Endodermal cell (in vitro differentiated cells): ENCODE data around the gene C1QC. TPM values are rescaled to one million over a fixed set of nuclear protein-coding genes. Genes with fewer than 3 reads are reported as not detected.

ENCODE experiments used
- DNase-seq: peaks from one replicate; pipeline ENCODE4 v3.0.0-alpha.2; 2017
- H3K27ac ChIP-seq: 2 replicates; pipeline ENCODE4 v1.5.1; 2013; ENCODE audit warnings: mild to moderate bottlenecking, low read depth, low read length, moderate library complexity
- H3K27me3 ChIP-seq: 2 replicates; pipeline ENCODE4 v1.6.1; 2013; ENCODE audit warnings: mild to moderate bottlenecking, low read length, moderate library complexity; ENCODE audit not compliant: insufficient read depth, control insufficient read depth, poor library complexity, severe bottlenecking
- H3K36me3 ChIP-seq: 2 replicates; pipeline ENCODE4 v1.7.0; 2013; ENCODE audit warnings: mild to moderate bottlenecking, low read length, moderate library complexity; ENCODE audit not compliant: control insufficient read depth, insufficient read depth
- H3K4me1 ChIP-seq: one replicate; pipeline ENCODE4 v1.7.0; 2013; ENCODE audit warnings: low read length; ENCODE audit not compliant: control insufficient read depth, insufficient read depth
- H3K4me3 ChIP-seq: 2 replicates; pipeline ENCODE4 v1.5.1; 2013; ENCODE audit warnings: mild to moderate bottlenecking, low read length, moderate library complexity
- H3K9ac ChIP-seq: 2 replicates; pipeline ENCODE4 v1.6.1; 2013; ENCODE audit warnings: mild to moderate bottlenecking, low read length, moderate library complexity; ENCODE audit not compliant: poor library complexity, severe bottlenecking; ENCODE audit errors: extremely low read depth
- H3K9me3 ChIP-seq: 2 replicates; pipeline ENCODE4 v1.6.1; 2013; ENCODE audit warnings: mild to moderate bottlenecking, low read length, moderate library complexity; ENCODE audit not compliant: control insufficient read depth
- H3K27ac Mint-ChIP-seq: 2 replicates; pipeline ENCODE4 v1.8.0; 2020; ENCODE audit warnings: mixed read lengths
- H3K27me3 Mint-ChIP-seq: 2 replicates; pipeline ENCODE4 v1.8.0; 2021; ENCODE audit warnings: mild to moderate bottlenecking, mixed read lengths; ENCODE audit not compliant: insufficient read depth
- H3K36me3 Mint-ChIP-seq: 2 replicates; pipeline ENCODE4 v1.8.0; 2020; ENCODE audit warnings: low read depth, mixed read lengths
- H3K4me1 Mint-ChIP-seq: 2 replicates; pipeline ENCODE4 v1.8.0; 2020; ENCODE audit warnings: mixed read lengths
- H3K4me3 Mint-ChIP-seq: 2 replicates; pipeline ENCODE4 v1.8.0; 2020; ENCODE audit warnings: mild to moderate bottlenecking, moderate library complexity, mixed read lengths
- H3K9me3 Mint-ChIP-seq: 2 replicates; pipeline ENCODE4 v1.8.0; 2020; ENCODE audit warnings: mild to moderate bottlenecking, mixed read lengths
- CTCF ChIP-seq: fragments of 200-600 bp; sonication (generic); conservative IDR thresholded peaks from 2 replicates; pipeline ENCODE4 v1.5.0; 2021; ENCODE audit warnings: antibody characterized with exemption, mild to moderate bottlenecking
- WGBS, 2 experiments: methylation state at CpG; one replicate each; pipeline versions ENCODE4 v1.1.5 to v1.1.7; 2013; ENCODE audit warnings: missing lambda C conversion rate in 2 of 2, mixed read lengths in 1 of 2; ENCODE audit not compliant: insufficient coverage in 1 of 2, insufficient read length in 1 of 2; 5-methylcytosine and 5-hydroxymethylcytosine counted together
- total RNA-seq, 2 donors: library from RNA; stranded (reverse); fragmentation: NEBNext Ultra II Directional in 1 of 2; extraction: Animal tissue kit (Norgen Biotek cat#: 25700) in 1 of 2; gene quantifications; 2 replicates in 1 of 2; 3 replicates in 1 of 2; pipeline ENCODE4 v1.2.1, GENCODE V29; 2021

The C1QC gene
- total RNA-seq, 2 donors from 2014 or later: not detected

GRCh38 chr1:22608361-22608760 is 35.1 kb upstream of the C1QC start:
- H3K27ac Mint-ChIP-seq: no peak overlapping the region

GRCh38 chr1:22609291-22609690 is 34.1 kb upstream of the C1QC start:
- H3K4me3 ChIP-seq: no peak overlapping the region
- no peaks in the 10 kb centered on the region for H3K4me1 ChIP-seq
- H3K4me3 Mint-ChIP-seq: no peak overlapping the region
- H3K27ac ChIP-seq: no peak overlapping the region
- WGBS, 2 experiments: 33 to 44% methylated on average over 4 to 6 of the region's 6 CpGs
- H3K27me3 ChIP-seq: peaks cover 66% of the 10 kb centered on the region
- H3K36me3 ChIP-seq: no peaks in the 10 kb centered on the region
- H3K36me3 Mint-ChIP-seq: no peaks in the 10 kb centered on the region
- no peak overlapping the region for H3K9ac ChIP-seq
- no peak for TF ChIP-seq CTCF
- no peak for DNase-seq
- peaks cover 57% of the 10 kb centered on the region for H3K27me3 Mint-ChIP-seq
- no peaks in the 10 kb centered on the region for H3K9me3 Mint-ChIP-seq
- H3K9me3 ChIP-seq: no peaks in the 10 kb centered on the region
- no peak overlapping the region for H3K27ac Mint-ChIP-seq
- no peaks in the 10 kb centered on the region for H3K4me1 Mint-ChIP-seq

More at GRCh38 chr1:22608361-22608760, 35.1 kb upstream of the C1QC start:
- no peaks in the 10 kb centered on the region for H3K4me1 Mint-ChIP-seq
- no peaks in the 10 kb centered on the region for H3K9me3 Mint-ChIP-seq
- TF ChIP-seq CTCF: no peak
- H3K36me3 ChIP-seq: no peaks in the 10 kb centered on the region
- H3K27ac ChIP-seq: no peak overlapping the region
- H3K4me3 Mint-ChIP-seq: no peak overlapping the region
- peaks cover 59% of the 10 kb centered on the region for H3K27me3 Mint-ChIP-seq
- H3K4me3 ChIP-seq: no peak overlapping the region
- DNase-seq: no peak
- H3K9ac ChIP-seq: no peak overlapping the region
- H3K4me1 ChIP-seq: no peaks in the 10 kb centered on the region
- WGBS, 2 experiments: 75% methylated on average over 3 of the region's 3 CpGs; no CpG with 5 or more reads in 1 of the 2 experiments
- no peaks in the 10 kb centered on the region for H3K9me3 ChIP-seq
- H3K27me3 ChIP-seq: peaks cover 70% of the 10 kb centered on the region
- H3K36me3 Mint-ChIP-seq: no peaks in the 10 kb centered on the region

GRCh38 chr1:22611530-22611947 is 31.9 kb upstream of the C1QC start:
- Histone ChIP-seq H3K4me1 (no peaks in the 10 kb centered on the region), H3K4me3 (no peak overlapping the region), H3K27me3 (peaks cover 45% of the 10 kb centered on the region), H3K9ac (no peak overlapping the region), H3K27ac (no peak overlapping the region), H3K9me3 (no peaks in the 10 kb centered on the region), H3K36me3 (no peaks in the 10 kb centered on the region)
- no peak for TF ChIP-seq CTCF
- no peaks in the 10 kb centered on the region for H3K4me1 Mint-ChIP-seq
- peaks cover 39% of the 10 kb centered on the region for H3K27me3 Mint-ChIP-seq
- no peaks in the 10 kb centered on the region for H3K36me3 Mint-ChIP-seq
- DNase-seq: peak; percentile 97
- WGBS, 2 experiments: 20 to 30% methylated on average over 7 of the region's 7 CpGs
- no peak overlapping the region for H3K27ac Mint-ChIP-seq
- no peaks in the 10 kb centered on the region for H3K9me3 Mint-ChIP-seq
- H3K4me3 Mint-ChIP-seq: no peak overlapping the region
